Measurements from ENCODE around the gene CNKSR3.

The CNKSR3 gene

DNA sequence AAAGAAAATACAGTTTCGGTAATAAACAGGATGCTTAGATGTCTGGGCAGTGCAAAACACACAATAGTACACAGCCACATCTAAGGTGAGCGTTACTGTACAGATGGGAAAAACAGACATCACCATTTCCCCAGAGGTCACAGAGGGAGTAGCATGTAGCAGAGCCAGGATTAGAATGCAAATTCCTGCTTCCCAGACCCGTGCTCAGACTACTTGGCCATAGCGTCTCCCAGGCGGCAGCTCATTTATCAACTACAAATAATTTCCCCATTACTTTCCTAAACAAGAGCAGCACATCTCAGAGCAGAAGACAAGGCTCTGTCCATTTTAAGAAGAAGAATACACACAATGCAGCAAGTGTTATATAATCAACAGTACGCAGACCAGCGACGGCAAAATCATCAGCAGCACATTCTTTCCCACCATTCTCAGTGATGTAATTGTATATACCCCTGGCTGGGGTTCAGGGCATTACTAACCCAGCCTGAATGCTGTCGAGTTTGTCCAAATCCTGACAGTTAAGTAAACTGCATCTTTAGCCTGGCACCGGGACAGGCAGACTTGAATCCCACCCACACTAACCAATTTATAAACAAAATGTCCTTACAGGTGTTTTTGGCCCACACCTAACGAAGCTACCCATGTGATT lies 61.9 kb downstream of the CNKSR3 start:
- no peak for DNase-seq

DNA sequence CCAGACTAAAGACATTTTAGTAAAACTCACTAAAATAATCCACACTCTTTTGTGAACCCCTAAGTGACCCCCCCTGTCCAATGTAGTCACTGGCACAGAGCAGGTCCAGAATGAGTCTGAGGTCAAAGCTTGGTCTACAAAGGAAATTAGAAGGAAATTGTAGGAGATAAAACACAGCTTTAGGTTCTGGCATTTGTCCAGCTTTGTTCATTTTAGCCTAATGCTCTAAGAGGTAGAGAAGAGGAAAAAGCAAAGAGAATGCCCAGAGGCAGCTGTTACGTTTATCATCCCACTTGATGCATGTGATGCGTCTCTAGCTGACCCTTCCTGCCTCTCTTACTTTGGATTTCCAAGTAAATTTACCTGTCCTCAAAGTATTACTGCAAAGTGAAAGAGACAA lies 62.5 kb downstream of the CNKSR3 start:
- DNase-seq, result no peak

DNA sequence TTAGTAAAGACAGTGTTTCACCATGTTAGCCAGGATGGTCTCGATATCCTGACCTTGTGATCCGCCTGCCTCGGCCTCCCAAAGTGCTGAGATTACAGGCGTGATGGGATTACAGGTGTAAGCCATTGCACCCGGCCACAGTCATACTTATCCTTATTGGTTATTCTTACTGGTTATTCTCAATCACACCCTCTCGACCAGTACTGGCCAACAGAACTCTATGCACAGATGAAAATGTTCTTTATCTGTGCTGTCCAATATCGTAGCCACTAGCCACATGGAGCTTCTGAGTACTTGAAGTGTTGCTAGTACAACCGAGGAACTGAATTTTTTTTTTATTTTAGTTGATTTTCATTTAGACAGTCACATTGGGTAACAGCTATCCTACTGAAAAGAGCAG lies 63.5 kb downstream of the CNKSR3 start:
- DNase-seq, result no peak

DNA sequence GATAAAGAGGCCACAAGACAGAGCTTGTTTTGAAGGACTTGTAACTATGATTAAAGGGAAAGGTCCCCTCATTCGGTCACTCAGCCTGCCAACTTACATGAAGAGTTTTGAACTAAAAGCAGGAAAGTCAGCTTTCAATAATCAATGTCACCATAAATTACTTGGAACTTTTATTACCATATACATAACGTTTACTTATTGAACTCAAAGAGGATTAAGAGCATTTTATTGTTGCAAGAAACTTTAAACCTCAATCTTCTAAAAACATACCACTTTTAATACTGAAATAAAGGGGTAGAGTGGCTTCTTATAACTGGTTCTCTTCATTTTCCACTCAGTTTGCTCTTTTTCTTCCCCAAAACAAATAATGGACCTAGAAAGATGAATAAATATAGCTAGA lies 65.1 kb downstream of the CNKSR3 start:
- DNase-seq, result no peak

DNA sequence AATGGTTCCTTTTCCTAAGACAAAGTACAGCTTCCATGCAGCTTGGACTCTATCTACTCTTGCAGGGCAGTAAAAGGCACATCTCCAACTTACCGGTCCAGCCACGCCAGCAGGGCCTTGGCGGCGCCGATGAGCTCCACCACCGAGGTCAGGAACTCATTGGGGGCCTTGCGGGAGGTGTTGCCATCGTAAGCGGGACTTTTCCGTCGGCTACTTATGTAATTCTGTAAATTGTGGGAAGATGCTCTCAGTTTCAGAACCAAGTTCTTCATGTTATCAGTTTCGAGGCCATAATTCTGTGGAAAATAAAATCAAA lies 68.5 kb downstream of the CNKSR3 start:
- DNase-seq, result no peak

DNA sequence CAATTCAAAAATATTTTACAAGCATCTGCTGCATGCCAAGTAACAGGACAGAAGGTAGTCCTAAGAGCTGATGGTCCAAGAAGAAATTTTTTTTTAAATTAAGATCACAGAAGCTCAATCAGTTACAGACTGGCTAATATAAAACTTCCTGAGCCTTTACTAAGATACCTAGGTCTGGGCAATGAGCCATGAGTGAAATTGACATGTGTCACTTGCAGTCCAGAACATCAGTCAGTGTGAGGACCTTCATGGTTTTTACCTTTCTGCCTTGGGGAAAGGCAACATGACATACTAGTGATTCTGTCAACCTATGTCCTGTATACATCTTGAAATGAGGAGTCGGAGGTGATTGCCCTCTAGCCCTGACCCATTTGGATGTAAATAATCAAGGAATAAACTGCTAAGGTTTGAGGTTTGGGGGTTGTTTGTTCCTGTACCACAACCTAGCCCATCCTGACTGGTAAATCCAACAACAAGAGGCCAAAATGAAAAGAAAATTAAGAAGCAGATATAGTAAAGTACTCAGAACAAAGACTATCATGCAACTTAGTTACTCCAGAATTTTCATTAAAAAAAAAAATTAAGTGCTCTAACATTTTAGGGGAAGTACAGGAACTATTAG lies 70.0 kb downstream of the CNKSR3 start:
- no peak for DNase-seq

DNA sequence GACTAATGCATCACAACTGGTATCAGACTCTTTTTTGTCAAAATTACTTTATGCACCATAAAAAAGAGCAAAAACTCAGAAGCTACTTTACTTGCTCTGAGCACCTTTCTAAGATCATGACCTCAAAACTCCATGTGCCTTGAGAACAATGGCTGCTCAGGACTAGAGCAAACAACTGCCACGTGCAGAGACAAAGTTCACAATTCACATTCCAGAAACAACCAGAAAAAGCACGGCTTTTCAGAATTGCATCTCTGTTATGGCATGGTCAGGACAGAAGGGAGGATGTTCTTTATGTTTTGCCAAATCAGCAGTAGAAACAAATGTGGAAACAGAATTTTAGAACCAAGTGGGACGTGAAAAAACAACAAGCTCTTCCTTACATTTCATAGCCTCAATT lies 70.5 kb downstream of the CNKSR3 start:
- no peak for DNase-seq

DNA sequence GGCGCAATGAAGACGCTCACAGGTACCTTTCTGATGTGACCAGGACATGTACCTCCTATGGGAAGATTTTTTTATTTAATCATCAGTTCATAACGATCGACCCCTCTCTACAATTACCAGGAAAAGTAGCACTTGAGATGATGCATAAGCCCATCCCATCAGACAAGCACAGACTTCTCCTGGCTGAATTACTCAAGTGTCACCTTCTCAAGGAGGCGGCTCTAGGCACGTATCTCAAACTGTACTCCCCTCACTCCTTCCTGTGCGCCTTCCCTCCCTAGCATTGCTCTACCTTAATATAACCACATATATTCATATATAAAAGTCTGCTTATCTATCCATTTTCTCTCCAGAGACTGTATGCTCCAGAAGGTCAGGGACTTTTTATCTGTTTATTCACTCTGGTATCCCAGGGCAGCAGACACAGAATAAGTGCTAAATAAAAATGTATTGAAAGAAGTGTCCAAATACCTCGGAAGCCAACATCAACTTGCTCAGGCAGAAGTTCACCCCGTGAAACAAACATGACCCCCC lies 71.5 kb downstream of the CNKSR3 start:
- no peak for DNase-seq

DNA sequence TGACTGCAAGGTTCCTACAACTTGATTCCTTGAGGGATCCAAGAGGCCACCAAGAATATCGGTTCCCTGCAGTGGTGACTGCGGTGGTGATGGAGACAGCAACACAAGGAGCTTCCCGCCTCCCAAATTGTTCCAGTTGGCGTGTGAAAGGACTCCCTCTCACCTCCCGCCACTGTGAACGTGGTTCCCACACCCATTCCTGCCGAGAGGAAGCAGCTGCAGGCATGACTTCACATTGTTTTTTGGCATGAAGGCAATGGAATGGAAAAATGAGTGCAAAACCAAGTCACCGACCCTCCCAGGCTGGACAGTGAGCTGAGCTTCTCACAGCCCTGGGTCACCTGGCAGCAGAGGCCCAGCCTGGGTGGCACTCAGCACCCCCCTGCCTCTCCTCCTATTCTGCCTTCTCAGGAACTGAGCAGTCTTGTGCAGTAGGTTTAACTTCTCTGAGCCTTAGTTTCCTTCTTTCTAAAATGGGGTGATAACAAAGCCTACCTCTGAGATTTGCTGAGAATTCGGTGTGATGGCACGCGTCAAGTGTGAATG lies 75.0 kb downstream of the CNKSR3 start:
- DNase-seq, result no peak

DNA sequence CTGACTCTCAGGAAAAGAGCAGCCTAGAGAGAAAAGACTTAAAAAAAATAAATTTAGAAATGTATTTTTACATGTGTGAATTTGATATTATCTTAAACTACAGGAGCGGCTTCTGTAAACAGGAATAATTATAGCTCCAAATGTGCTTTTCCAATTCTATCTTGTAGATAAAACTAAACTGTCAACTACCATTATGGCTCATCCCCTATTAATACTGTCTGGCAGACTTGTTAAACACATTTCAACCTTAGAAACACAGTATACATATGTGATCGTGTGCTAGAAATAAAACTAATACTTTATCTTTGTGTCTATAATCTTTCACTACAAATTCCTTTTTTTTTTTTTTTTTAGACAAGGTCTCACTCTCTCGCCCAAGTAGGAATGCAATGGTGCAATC lies 75.8 kb downstream of the CNKSR3 start:
- no peak for DNase-seq

DNA sequence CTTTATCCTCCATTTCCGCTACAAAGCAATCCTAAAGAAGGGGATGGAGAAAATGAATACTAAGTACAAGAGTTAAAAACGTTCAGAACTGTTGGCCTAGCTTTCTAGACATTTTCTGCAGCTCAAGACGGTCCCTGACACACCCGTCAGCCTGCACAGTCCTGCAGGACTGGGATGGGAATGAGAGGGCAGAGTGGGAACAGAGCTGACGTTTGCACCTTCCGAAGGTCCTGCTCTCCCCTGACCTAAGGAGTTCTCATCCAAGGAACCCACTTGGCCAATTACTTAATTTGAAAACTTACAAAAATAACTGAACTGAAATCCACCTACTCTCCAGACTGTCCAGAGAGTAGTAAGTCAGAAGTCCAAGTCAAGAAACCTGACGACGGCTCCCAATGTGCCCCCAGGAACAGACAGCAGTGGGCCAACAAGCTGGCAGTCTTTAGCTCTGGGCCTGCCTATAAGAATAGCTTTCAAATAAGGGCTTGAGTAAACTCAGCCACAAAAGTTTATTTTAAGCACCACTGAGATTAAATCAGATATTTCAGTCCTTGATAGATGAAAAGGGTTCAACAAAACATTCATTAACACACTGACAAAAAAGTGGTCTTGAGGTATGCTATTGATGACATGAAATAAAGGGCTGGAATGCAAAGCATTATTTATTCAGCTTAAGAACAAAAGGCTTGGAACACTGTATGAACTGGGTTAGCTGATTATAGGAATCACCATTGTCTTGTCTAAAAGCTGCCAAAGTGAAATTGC lies 76.8 kb downstream of the CNKSR3 start:
- no peak for DNase-seq

DNA sequence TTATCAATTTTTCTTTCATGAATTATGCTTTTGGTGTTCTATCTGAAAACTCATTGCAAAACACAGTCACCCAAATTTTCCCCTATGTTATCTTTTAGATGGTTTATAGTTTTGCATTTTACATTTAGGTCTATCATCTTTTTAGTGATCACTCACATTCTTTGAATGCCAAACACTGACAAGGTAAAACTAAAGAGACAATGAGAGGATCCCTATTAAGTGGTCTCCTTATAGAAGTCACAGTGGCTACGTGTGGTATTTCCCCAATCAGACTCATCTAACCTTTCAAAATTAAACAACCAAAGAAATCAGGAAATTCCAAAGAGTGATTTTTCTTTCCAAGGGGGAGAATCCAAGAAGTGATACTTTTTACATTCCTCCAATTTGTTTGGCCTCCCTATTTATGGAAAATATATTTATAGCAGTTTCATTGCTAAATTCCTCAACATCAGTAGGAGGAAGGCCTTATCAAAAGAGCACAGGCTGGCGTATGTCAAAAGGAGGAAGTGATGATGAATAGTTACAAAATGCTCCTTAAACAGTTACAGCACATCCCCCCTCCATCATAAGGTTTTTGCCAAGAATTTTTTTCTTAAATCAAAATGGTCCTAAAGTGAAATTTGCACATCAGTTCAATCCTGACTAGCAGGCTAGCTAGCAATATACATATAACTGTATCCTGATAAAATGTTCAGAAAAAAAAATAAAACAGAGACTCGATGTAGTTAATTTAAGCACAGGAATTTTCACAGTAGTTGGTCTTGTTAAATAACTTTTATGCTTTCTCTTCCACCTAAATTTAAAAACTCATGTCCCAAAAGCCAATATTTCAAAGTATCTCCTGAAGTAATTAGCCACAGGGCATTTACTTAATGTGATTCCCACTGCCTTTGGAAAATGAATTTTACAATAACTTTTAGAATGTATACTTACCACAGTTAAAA lies 77.7 kb downstream of the CNKSR3 start:
- DNase-seq, result no peak

DNA sequence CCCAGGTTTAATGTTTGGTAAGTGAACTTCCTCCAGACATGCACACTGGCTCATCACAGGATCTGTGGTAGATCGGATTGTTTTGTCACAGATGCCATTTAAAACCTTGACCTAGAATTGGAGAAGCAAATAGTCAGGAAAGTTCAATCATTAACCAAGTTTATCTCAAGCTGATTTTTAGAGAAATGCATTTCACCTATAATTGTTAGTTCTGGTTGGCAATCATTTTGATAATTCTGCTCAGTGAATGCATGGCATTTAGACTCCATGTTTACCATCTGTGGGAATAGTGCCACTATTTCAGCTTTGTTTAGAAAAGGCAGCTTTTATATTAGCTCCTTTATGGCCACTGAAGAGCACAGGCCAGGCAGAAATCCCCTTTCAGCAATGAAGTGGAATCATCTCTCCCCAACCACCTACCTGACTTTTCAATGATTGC lies 80.0 kb downstream of the CNKSR3 start:
- DNase-seq, result no peak

DNA sequence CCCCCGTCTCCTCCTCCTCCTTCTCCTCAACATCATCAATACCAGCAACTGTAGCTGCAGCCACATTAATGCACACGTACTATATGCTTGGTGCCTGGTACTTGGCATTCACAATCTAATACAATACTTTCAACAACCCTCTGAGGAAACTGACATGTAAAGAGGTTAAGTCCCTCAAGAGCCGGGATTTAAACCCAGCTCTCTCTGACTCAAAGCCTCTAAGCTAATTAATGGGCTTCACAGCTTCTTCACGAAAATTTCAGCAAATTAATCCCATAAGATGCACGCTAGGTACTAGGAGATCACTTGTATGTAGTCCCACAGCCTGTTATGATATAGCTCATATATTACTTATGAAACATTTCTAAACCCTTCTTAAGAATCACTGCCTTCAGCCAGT lies 80.8 kb downstream of the CNKSR3 start:
- DNase-seq, result no peak

DNA sequence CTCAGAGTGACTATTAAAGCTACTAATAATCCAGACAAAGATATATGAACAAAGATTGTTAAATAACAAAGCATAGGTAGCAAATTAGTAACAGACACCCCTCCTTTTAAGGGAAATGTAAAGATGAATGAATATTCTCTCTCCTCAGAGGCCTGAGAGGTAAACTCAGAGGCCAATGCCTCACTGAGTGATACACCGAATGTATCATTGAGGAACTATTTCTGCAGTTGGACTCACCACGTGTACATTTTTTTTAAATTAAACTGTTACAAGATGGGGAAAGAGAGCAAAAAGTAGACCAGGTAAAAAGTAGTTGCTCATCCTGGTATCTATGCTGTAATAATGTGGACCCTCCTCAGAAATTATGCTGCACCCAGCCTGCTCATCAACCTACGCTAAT lies 81.6 kb downstream of the CNKSR3 start:
- no peak for DNase-seq

DNA sequence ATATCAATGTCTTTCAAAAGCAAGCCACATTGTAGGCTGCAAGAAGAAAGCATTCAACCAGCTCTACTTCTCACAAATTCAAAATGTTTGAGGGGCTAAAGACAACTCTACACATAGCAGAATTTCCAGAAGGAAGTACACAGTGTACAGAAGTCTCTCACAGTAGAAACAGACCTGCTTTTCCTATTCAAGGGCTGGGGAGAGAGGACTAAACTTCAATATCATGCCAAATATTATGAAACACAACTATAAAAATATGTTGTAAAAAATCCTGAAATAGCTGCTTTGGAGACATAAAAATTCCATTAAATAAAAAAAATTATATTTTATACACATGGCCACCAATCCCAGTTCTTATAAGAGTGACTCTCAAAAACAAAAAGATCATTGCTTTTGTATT lies 83.0 kb downstream of the CNKSR3 start:
- no peak for DNase-seq

DNA sequence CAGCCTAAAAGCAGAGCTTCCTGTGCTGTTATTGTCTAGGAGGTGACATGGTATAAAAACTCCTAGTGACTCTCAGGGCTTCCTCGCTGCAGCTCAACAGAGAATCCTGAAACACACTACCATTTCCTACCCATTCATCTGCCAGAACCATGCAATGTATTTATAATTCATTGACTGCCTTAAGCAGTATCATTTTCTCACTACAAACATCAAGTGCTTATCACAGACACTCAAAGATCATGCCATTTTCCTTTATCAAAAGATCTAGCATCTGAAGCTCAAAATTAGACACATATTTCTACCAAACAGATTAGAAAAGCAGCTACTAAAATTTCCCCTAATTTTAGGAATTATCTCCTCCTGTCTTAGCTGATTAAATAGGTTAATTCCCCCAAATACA lies 83.5 kb downstream of the CNKSR3 start:
- no peak for DNase-seq

DNA sequence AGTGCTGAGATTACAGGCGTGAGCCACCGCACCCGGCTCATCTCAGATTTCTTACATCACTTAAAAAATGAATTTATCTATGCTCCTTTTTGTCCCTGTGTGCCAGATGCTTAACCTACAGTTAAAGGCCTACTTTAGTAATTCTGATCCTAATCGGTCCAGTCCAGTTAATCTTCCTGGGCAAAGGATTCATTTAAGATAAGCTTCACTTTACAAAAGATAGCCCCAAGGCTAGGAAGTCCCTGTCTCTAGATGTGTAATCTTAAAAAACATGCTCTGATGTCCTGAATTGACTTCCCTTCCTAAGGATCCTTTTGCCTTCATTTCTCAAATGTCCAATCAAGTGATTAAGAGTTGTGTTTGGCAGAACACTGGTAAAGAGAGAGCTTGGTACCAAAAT lies 85.5 kb downstream of the CNKSR3 start:
- no peak for DNase-seq

DNA sequence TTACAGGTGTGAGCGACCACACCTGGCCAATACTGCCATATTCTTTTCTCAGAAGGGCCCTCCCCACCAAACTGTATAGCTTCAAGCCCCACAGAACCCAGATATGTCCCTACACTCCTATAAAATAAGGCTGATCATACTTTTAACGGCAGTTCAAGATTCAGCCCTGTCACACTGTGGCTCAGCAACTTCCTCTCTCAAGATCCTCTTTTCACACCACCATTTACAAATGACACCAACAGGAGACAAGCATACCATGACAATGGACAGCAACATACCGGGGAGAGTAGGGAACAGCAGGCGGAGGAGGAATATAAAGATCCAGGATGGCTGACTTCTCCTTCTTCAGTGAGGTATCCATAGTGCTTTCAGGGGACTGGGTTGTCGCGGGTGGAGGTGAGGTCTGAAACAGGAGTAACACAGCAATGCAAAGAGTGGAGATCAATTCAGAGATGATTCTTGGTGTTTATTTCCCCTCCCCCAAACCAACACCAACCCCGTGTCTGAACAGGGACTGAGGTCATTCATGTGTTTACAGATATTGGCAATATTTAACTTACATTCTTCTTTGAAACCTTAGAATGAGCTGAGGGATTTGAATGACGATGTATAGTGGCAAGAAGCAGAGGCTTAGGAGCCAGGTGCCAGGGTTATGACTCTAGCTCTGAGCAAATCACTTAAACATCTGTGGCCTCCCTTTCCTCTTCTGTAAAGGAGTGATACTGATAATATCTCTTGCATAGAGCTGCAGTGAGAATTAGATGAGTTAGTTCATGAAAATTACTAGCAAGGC lies 96.3 kb downstream of the CNKSR3 start:
- DNase-seq, result no peak

DNA sequence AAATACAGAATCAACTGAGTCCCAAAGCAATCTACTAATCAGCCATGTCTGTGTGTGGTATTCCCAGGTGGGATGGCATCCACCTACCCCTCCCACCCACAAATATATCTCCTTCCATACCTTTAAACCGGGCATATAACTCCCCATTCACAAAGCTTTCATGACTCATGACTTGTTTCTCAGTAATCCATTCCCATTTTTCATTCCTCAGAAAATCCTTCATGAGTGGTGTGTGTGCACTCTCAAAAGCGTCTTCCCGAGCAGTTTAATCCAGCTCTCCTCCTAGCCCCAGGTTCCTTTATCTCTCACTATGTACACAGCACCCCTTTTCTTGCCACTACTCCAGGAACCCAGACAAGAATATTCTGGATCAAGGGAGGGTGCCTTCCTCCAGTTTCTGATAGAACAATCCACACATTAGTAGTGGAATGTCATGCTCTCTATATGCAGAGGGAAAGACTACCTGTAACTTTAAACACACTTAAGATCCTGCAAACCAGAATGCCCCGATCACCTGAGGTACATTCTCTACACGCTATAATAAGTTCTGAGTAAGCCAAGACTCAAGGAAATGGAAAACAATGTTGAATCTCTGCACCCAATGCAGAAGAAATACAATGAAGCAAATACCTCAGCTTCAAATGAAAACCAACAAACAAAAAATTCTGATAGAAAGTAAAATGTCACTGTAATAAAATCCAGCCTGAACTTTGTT lies 98.2 kb downstream of the CNKSR3 start:
- no peak for DNase-seq

DNA sequence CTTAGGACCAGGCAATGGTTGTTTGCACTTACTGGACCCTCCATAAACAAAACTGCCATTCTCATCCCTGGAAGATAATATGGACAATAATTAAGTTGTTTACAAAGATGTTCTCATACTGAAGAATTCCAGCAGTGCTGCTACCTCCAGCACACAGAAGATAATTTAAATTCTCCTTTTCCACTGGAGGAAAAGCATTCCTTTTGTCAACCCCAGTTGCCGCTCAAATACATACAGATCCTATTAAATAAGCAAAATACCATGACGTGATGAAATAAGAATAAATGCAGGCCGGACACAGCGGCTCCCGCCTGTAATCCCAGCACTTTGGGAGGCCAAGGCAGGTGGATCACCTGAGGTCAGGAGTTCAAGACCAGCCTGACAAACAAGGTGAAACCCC lies 99.4 kb downstream of the CNKSR3 start:
- no peak for DNase-seq

All from hippocampal formation (tissue), 2 donors.